AG04450 (cell line): ENCODE data around the gene CCNJL. TPM values are rescaled to one million over a fixed set of nuclear protein-coding genes. Genes with fewer than 3 reads are reported as not detected.

Experiments
- CTCF ChIA-PET: fragments of 300-600, 350-600 bp; formaldehyde crosslinking; extraction: SDS; loops from one replicate; lab custom pipeline; 2022; ENCODE audit warnings: antibody characterized with exemption, inconsistent platforms; lab: Charles Lee
- POLR2A ChIA-PET: fragments of 350-600 bp; formaldehyde crosslinking; extraction: SDS; loops from one replicate; lab custom pipeline; 2021; ENCODE audit warnings: antibody characterized with exemption, inconsistent platforms; lab: Yijun Ruan, JAX
- DNase-seq: peaks from one replicate; pipeline ENCODE4 v3.0.0-alpha.2; 2011; ENCODE audit warnings: low read depth, low spot score
- H3K27ac ChIP-seq: one replicate; pipeline ENCODE4 v1.5.1; 2012; ENCODE audit warnings: low read depth, low read length, control low read depth
- H3K27me3 ChIP-seq: one replicate; pipeline ENCODE4 v1.6.0; 2012; ENCODE audit warnings: low read length; ENCODE audit not compliant: control insufficient read depth, insufficient read depth
- H3K4me3 ChIP-seq: 2 replicates; pipeline ENCODE4 v1.5.1; 2011; ENCODE audit warnings: mild to moderate bottlenecking, low read depth, low read length, control low read depth
- H3K9me3 ChIP-seq: 2 replicates; pipeline ENCODE4 v1.5.1; 2012; ENCODE audit warnings: low read length; ENCODE audit not compliant: control insufficient read depth, insufficient read depth
- CTCF ChIP-seq: IDR thresholded peaks from 2 replicates; pipeline ENCODE4 v1.5.1; 2011; ENCODE audit warnings: low read depth, low read length, control low read depth, inconsistent platforms
- polyA plus RNA-seq: library from polyadenylated mRNA; depleted of rRNA; stranded (reverse); fragments of >200 nt; gene quantifications from 2 replicates; pipeline ENCODE4 v1.2.3, GENCODE V29; 2011

CCNJL gene
- polyA plus RNA-seq, 1 experiment, result 3.8 TPM

GRCh38 chr5:160359242-160359641, 46.9 kb upstream of the CCNJL start:
- Histone ChIP-seq H3K9me3 (no peaks in the 10 kb centered on the region), H3K27ac (no peak overlapping the region), H3K4me3 (no peak overlapping the region), H3K27me3 (no peaks in the 10 kb centered on the region)
- POLR2A ChIA-PET, result no interaction called here
- TF ChIP-seq CTCF, result no peak
- no peak for DNase-seq
- CTCF ChIA-PET, result interaction anchor here (1.0 to 3.5 kb wide), 3 partner anchors 11 to 338 kb away, joined by 3 to 21 read pairs (median 11); no protein-coding TSS in a partner anchor

DNA sequence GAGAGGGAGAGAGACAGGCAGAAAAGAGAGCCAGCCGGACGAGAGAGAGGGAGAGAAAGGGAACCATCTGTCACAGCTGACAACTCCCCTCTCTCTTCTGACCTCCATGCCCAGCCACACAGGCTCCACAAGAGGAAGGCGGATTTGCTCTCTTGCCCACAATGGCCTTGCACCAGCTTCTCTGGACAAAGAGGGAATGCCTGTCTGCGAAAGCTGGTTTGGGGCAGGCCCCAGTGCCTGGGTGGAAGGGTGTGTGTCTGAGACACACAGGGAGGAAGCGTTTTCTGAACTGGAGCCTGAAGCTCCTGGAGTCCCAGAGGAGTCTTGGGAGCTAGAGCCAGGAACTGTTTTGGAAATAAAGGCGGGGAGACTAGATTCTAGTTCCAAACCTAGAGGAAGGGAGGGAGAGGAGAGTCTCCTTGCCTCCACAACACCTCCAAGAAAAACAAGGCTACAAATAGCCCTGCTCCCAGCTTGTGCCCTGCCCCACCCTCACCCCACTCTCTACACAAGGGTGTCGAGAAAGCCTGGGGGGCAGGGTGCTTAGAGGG, 45.6 kb upstream of the CCNJL start:
- CTCF ChIA-PET, result interaction anchor here (1.0 to 1.9 kb wide), 4 partner anchors 12 to 336 kb away, joined by 3 to 9 read pairs (median 6); no protein-coding TSS in a partner anchor
- H3K27ac ChIP-seq, result no peak overlapping the region

DNA sequence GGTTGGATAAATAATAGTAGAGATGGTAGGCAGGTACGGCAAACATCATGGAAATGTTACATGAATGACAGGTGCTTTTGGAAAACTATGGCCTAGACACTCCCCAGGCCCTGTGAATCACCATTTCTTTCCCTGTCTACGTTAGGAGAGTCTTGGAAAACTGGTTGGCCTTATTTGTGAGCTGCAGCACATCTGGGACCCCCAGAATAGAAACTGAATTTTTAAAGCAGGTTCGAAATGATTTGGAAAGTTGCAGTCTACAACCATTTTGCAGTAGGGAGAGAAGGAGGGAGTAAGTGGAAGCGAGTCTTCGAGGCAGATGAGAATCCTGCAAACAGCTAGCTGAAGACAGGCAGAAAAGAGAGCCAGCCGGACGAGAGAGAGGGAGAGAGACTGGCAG, 45.0 kb upstream of the CCNJL start:
- no peaks in the 10 kb centered on the region for H3K27me3 ChIP-seq
- DNase-seq, result no peak
- no peak overlapping the region for H3K27ac ChIP-seq
- ChIA-PET CTCF (interaction anchor here (1.0 to 1.9 kb wide), 4 partner anchors 12 to 336 kb away, joined by 3 to 9 read pairs (median 6); no protein-coding TSS in a partner anchor), POLR2A (interaction anchor here (0.6 kb wide), 1 partner anchor 13 kb away, joined by 3 read pairs; no protein-coding TSS in a partner anchor)
- TF ChIP-seq CTCF, result no peak
- H3K9me3 ChIP-seq, result no peaks in the 10 kb centered on the region
- H3K4me3 ChIP-seq, result no peak overlapping the region

More for the DNA sequence above, 45.6 kb upstream of the CCNJL start:
- Histone ChIP-seq H3K27me3 (no peaks in the 10 kb centered on the region), H3K4me3 (no peak overlapping the region), H3K9me3 (no peaks in the 10 kb centered on the region)
- POLR2A ChIA-PET, result interaction anchor here (0.6 kb wide), 1 partner anchor 14 kb away, joined by 3 read pairs; no protein-coding TSS in a partner anchor
- DNase-seq, result no peak
- TF ChIP-seq CTCF, result no peak

GRCh38 chr5:160356550-160357347, 44.4 kb upstream of the CCNJL start:
- no peak for TF ChIP-seq CTCF
- DNase-seq, result no peak
- CTCF ChIA-PET, result interaction anchor here (1.0 to 1.9 kb wide), 3 partner anchors 11 to 335 kb away, joined by 3 to 9 read pairs (median 8); no protein-coding TSS in a partner anchor
- Histone ChIP-seq H3K9me3 (no peaks in the 10 kb centered on the region), H3K27me3 (no peaks in the 10 kb centered on the region), H3K4me3 (no peak overlapping the region), H3K27ac (no peak overlapping the region)
- POLR2A ChIA-PET, result no interaction called here

DNA sequence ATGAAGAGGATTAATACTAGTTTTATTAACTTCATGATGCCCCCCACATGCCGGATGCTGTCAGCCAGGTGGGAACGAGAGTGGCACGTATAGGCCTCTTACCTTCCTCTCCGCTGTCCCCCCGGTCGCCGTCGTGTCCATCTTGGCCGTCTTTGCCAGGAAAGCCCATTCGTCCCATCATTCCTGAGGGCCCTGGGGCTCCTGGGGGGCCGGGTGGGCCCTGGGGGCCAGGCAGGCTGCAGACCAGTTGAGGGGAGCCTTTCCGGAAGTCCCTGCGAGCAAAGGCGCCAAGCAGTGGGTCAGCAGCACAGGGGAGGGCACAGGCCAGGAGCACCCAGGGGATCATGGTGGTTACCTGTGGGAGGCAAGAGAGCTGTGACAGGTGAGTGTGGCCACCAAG, 42.3 kb upstream of the CCNJL start:
- no peak overlapping the region for H3K4me3 ChIP-seq
- no peaks in the 10 kb centered on the region for H3K27me3 ChIP-seq
- no peak overlapping the region for H3K27ac ChIP-seq
- no peaks in the 10 kb centered on the region; the same call in 1 of the 2 replicates for H3K9me3 ChIP-seq
- CTCF ChIA-PET, result no interaction called here
- no peak for TF ChIP-seq CTCF
- POLR2A ChIA-PET, result no interaction called here
- DNase-seq, result no peak
